H1 (cell line): ENCODE results near the gene RIN1. TPM values are rescaled to one million over a fixed set of nuclear protein-coding genes. Genes with fewer than 3 reads are reported as not detected.

ENCODE experiments used
- BACH1 ChIP-seq: IDR thresholded peaks from 2 replicates; pipeline ENCODE4 v1.6.1; 2012; ENCODE audit warnings: low read length, improper control_type of control experiment
- BCL11A ChIP-seq, 2 experiments: IDR thresholded peaks; one replicate each; pipeline ENCODE4 v1.6.1; 2011; ENCODE audit warnings: low read depth in 2 of 2, low read length in 2 of 2, mild to moderate bottlenecking in 2 of 2
- CBX8 ChIP-seq: fragments of 300-800, 300-1000 bp; sonication (generic); IDR thresholded peaks from 2 replicates; pipeline ENCODE4 v1.7.1; 2016; ENCODE audit warnings: low read depth, low read length, borderline replicate concordance
- CTCF ChIP-seq, 3 experiments: IDR thresholded peaks; 1 replicate in 2 of 3; 2 replicates in 1 of 3; pipeline versions ENCODE4 v1.5.1 to v1.6.1; 2011; ENCODE audit warnings: low read length in 3 of 3, mild to moderate bottlenecking in 3 of 3, inconsistent platforms in 2 of 3, low read depth in 1 of 3, moderate library complexity in 1 of 3; ENCODE audit not compliant: insufficient read depth in 1 of 3; ENCODE audit errors: control extremely low read depth in 1 of 3
- JUN ChIP-seq: IDR thresholded peaks from 2 replicates; pipeline ENCODE4 v1.6.1; 2011; ENCODE audit warnings: low read depth, mild to moderate bottlenecking, improper control_type of control experiment, low read length
- JUND ChIP-seq: IDR thresholded peaks from 2 replicates; pipeline ENCODE4 v1.6.1; 2011; ENCODE audit warnings: mild to moderate bottlenecking, improper control_type of control experiment, low read length
- KDM4A ChIP-seq: IDR thresholded peaks from one replicate; pipeline ENCODE4 v1.7.1; 2012; ENCODE audit warnings: low read depth, mild to moderate bottlenecking, moderate library complexity, low read length, inconsistent platforms; ENCODE audit not compliant: severe bottlenecking
- KDM5A ChIP-seq: fragments of 200-600 bp; IDR thresholded peaks from 2 replicates; pipeline ENCODE4 v1.7.1; 2012; ENCODE audit warnings: mild to moderate bottlenecking, low read length, inconsistent platforms, mixed read lengths
- POLR2A ChIP-seq, 2 experiments: IDR thresholded peaks; 1 replicate in 1 of 2; 2 replicates in 1 of 2; pipeline ENCODE4 v1.6.1; 2011; ENCODE audit warnings: low read depth in 2 of 2, low read length in 2 of 2, mild to moderate bottlenecking in 2 of 2; ENCODE audit errors: control extremely low read depth in 1 of 2
- RAD21 ChIP-seq, 2 experiments: IDR thresholded peaks in 1 of 2; conservative IDR thresholded peaks in 1 of 2; 2 replicates each; pipeline ENCODE4 v1.6.1; 2011; ENCODE audit warnings: low read depth in 2 of 2, low read length in 2 of 2, improper control_type of control experiment in 1 of 2, inconsistent platforms in 1 of 2, mild to moderate bottlenecking in 1 of 2, moderate library complexity in 1 of 2
- RBBP5 ChIP-seq: IDR thresholded peaks from 2 replicates; pipeline ENCODE4 v1.7.1; 2012; ENCODE audit warnings: low read depth, mild to moderate bottlenecking, inconsistent platforms, low read length, moderate library complexity, borderline replicate concordance
- RFX5 ChIP-seq: IDR thresholded peaks from 2 replicates; pipeline ENCODE4 v1.6.1; 2011; ENCODE audit warnings: low read depth, low read length, improper control_type of control experiment, borderline replicate concordance
- SIRT6 ChIP-seq: IDR thresholded peaks from one replicate; pipeline ENCODE4 v1.7.1; 2012; ENCODE audit warnings: low read length, inconsistent platforms
- TAF1 ChIP-seq: IDR thresholded peaks from 2 replicates; pipeline ENCODE4 v1.6.1; 2011; ENCODE audit warnings: mild to moderate bottlenecking, low read depth, low read length
- TAF7 ChIP-seq: optimal IDR thresholded peaks from 2 replicates; pipeline ENCODE3; 2011; ENCODE audit warnings: low read depth, mild to moderate bottlenecking, inconsistent platforms, low read length, moderate library complexity, borderline replicate concordance
- TBP ChIP-seq: IDR thresholded peaks from 2 replicates; pipeline ENCODE4 v1.6.1; 2011; ENCODE audit warnings: low read depth, low read length, improper control_type of control experiment
- TCF12 ChIP-seq: IDR thresholded peaks from 2 replicates; pipeline ENCODE4 v1.6.1; 2011; ENCODE audit warnings: low read depth, mild to moderate bottlenecking, low read length
- USF2 ChIP-seq: IDR thresholded peaks from 2 replicates; pipeline ENCODE4 v1.6.1; 2011; ENCODE audit warnings: low read length, improper control_type of control experiment
- ZNF274 ChIP-seq: IDR thresholded peaks from 2 replicates; pipeline ENCODE4 v1.7.0; 2012; ENCODE audit warnings: low read length, borderline replicate concordance; ENCODE audit errors: extremely low read depth
- polyA plus RNA-seq, 7 experiments: library from polyadenylated mRNA; depleted of rRNA in 3 of 7; stranded (reverse) in 5 of 7; unstranded in 2 of 7; fragments of >200 nt in 5 of 7; fragments of 200-250 nt in 2 of 7; gene quantifications; 1 replicate in 5 of 7; 2 replicates in 1 of 7; 4 replicates in 1 of 7; pipeline versions ENCODE4 v1.2.1 to v1.2.3, GENCODE V29; 2011 to 2013; ENCODE audit warnings: missing spikeins in 2 of 7, mixed read lengths in 2 of 7
- total RNA-seq: library from RNA; stranded (reverse); fragmentation: NEBNext Ultra II Directional; extraction: Animal tissue kit (Norgen Biotek cat#: 25700); gene quantifications from 2 replicates; pipeline ENCODE4 v1.2.1, GENCODE V29; 2021

RIN1 gene
- total and polyA plus RNA-seq, 2 of the 8 experiments (the other 6 are each of a cell fraction or from before 2014, with no cell fraction given), result 2.5 to 5.4 TPM

- TF ChIP-seq JUN (no peak), POLR2A (IDR thresholded peaks at IDR 0.05; ENCODE audit: control extremely low read depth in 1 of 2, low read depth in 2 of 2, low read length in 2 of 2) (peak; percentile 51 to 69), TAF1 (peak; percentile 47; the same call in 1 of the 2 replicates), RFX5 (no peak), USF2 (no peak), TCF12 (no peak), TBP (peak; percentile 100), KDM4A (peak; percentile 84), BACH1 (peak; percentile 80; the same call in 1 of the 2 replicates), ZNF274 (no peak), KDM5A (no peak), BCL11A (IDR thresholded peaks at IDR 0.05; ENCODE audit: low read depth in 2 of 2, low read length in 2 of 2) (no peak), JUND (no peak), CTCF (IDR thresholded peaks at IDR 0.05; ENCODE audit: control extremely low read depth in 1 of 3, insufficient read depth in 1 of 3, low read depth in 1 of 3, low read length in 3 of 3) (no peak), TAF7 (no peak), RBBP5 (peak; percentile 100), RAD21 (IDR thresholded peaks at IDR 0.05 in 1 of 2, conservative IDR thresholded peaks at IDR 0.05 in 1 of 2; ENCODE audit: low read depth in 2 of 2, low read length in 2 of 2) (no peak), CBX8 (no peak), SIRT6 (no peak)
- TF ChIP-seq, all 59 proteins: peak for 16
These were observed 11.4 kb upstream of the RIN1 start, which contains the start of gene B4GAT1 (continued) for GRCh38 chr11:66347425-66348276.
